ENCODE measurements around the gene ZC3H7A. TPM values are rescaled to one million over a fixed set of nuclear protein-coding genes. Genes with fewer than 3 reads are reported as not detected.

ZC3H7A gene
- total RNA-seq, 4 donors from 2014 or later: 32.7 to 65.8 (median 41.9) TPM

- Histone ChIP-seq H3K36me3 (peaks cover 46% of the 10 kb centered on the region), H3K4me3 (no peak overlapping the region), H3K27me3 (no peaks in the 10 kb centered on the region), H3K9me3 (no peaks in the 10 kb centered on the region), H3K4me1 (peaks cover 27% of the 10 kb centered on the region), H3K27ac (no peak overlapping the region)
- WGBS: 88% methylated on average over 6 of the region's 6 CpGs
- TF ChIP-seq EP300 (IDR thresholded peaks at IDR 0.05): no peak
- TF ChIP-seq CTCF (IDR thresholded peaks at IDR 0.05): no peak
- TF ChIP-seq POLR2A (IDR thresholded peaks at IDR 0.05): no peak
- no peak for TF ChIP-seq POLR2AphosphoS5 (IDR thresholded peaks at IDR 0.05)
- DNase-seq (ENCODE audit: low spot score in 2 of 2): no peak
Observed at GRCh38 chr16:11736903-11737302, 60.2 kb downstream of the ZC3H7A start.

- H3K27me3 ChIP-seq: no peaks in the 10 kb centered on the region
- WGBS: 83% methylated on average over 8 of the region's 8 CpGs
- no peak overlapping the region for H3K4me3 ChIP-seq
- no peaks in the 10 kb centered on the region for H3K9me3 ChIP-seq
- H3K27ac ChIP-seq: no peak overlapping the region
- no peak for DNase-seq (ENCODE audit: low spot score in 2 of 2)
- peaks cover 57% of the 10 kb centered on the region for H3K36me3 ChIP-seq
- no peak for TF ChIP-seq POLR2AphosphoS5 (IDR thresholded peaks at IDR 0.05)
- no peak for TF ChIP-seq CTCF (IDR thresholded peaks at IDR 0.05)
- TF ChIP-seq POLR2A (IDR thresholded peaks at IDR 0.05): no peak
- no peak for TF ChIP-seq EP300 (IDR thresholded peaks at IDR 0.05)
- H3K4me1 ChIP-seq: peaks cover 18% of the 10 kb centered on the region
Observed at GRCh38 chr16:11735787-11736186, 61.3 kb downstream of the ZC3H7A start.

GRCh38 chr16:11734653-11735043 is 62.4 kb downstream of the ZC3H7A start:
- WGBS: 72% methylated on average over 6 of the region's 6 CpGs
- Histone ChIP-seq H3K4me3 (no peak overlapping the region), H3K36me3 (peaks cover 67% of the 10 kb centered on the region), H3K27me3 (no peaks in the 10 kb centered on the region), H3K4me1 (peaks cover 8% of the 10 kb centered on the region), H3K9me3 (no peaks in the 10 kb centered on the region), H3K27ac (no peak overlapping the region)
- no peak for TF ChIP-seq POLR2AphosphoS5 (IDR thresholded peaks at IDR 0.05)
- TF ChIP-seq CTCF (IDR thresholded peaks at IDR 0.05): no peak
- TF ChIP-seq EP300 (IDR thresholded peaks at IDR 0.05): no peak
- no peak for TF ChIP-seq POLR2A (IDR thresholded peaks at IDR 0.05)
- DNase-seq (ENCODE audit: low spot score in 2 of 2): no peak

GRCh38 chr16:11734025-11734652 is 62.9 kb downstream of the ZC3H7A start:
- no peaks in the 10 kb centered on the region for H3K27me3 ChIP-seq
- DNase-seq (ENCODE audit: low spot score in 2 of 2): no peak
- peaks cover 72% of the 10 kb centered on the region for H3K36me3 ChIP-seq
- H3K4me1 ChIP-seq: peaks cover 8% of the 10 kb centered on the region
- TF ChIP-seq CTCF (IDR thresholded peaks at IDR 0.05): no peak
- TF ChIP-seq POLR2AphosphoS5 (IDR thresholded peaks at IDR 0.05): no peak
- no peak for TF ChIP-seq EP300 (IDR thresholded peaks at IDR 0.05)
- no peak for TF ChIP-seq POLR2A (IDR thresholded peaks at IDR 0.05)
- no peak overlapping the region for H3K27ac ChIP-seq
- 67% methylated on average over 3 of the region's 3 CpGs for WGBS
- no peak overlapping the region for H3K4me3 ChIP-seq
- no peaks in the 10 kb centered on the region for H3K9me3 ChIP-seq

GRCh38 chr16:11731222-11731621 is 65.8 kb downstream of the ZC3H7A start:
- no peaks in the 10 kb centered on the region for H3K9me3 ChIP-seq
- H3K4me1 ChIP-seq: peaks cover 10% of the 10 kb centered on the region
- WGBS: 83% methylated on average over 3 of the region's 3 CpGs
- H3K27ac ChIP-seq: no peak overlapping the region
- no peaks in the 10 kb centered on the region for H3K27me3 ChIP-seq
- TF ChIP-seq EP300 (IDR thresholded peaks at IDR 0.05) (no peak), CTCF (IDR thresholded peaks at IDR 0.05) (no peak), POLR2A (IDR thresholded peaks at IDR 0.05) (no peak), POLR2AphosphoS5 (IDR thresholded peaks at IDR 0.05) (no peak)
- peaks cover 81% of the 10 kb centered on the region for H3K36me3 ChIP-seq
- H3K4me3 ChIP-seq: no peak overlapping the region
- DNase-seq (ENCODE audit: low spot score in 2 of 2): no peak

Data from suprapubic skin (tissue), 4 donors.